Measurements from ENCODE around the gene COPZ1.

Gene COPZ1

DNA sequence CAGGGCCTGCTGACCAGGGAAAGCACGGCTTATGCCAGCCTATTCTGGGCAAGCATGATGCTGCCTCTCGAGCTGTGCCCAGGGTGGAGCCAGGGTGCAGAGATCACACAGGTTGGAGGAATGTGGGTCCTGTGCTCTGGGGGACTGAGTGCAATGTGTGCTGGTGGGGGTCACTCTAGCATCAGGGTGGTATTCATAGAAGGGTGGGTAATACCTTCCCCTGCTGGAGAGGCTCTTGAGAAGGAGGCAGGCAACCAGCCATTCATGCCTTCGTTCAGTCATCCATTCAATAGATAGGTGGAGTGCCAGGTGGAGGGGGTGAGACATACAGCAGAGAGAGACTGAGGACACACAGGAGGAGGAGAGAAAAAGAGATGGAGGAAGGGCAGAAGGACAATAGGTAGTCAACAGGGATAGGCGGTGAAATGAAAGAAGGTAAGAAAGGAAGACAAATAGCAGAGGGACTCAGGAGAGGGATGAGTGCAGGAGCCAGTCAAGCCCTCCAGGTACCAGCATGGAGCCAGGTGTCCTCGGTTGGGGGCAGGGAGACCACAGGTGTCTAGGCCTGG is 64.8 kb downstream of the COPZ1 start:
- no peak overlapping the region for H3K9ac ChIP-seq (ENCODE audit: low read length)
- no peak overlapping the region for H3K4ac ChIP-seq (ENCODE audit: low read depth in 1 of 2, low read length in 2 of 2)
- no peak overlapping the region for H2BK5ac ChIP-seq (ENCODE audit: low read depth, low read length, poor library complexity, severe bottlenecking)
- H2AK5ac ChIP-seq (ENCODE audit: low read length, severe bottlenecking) = no peak overlapping the region
- H3K4me3 ChIP-seq (ENCODE audit: insufficient read depth in 1 of 2, low read depth in 1 of 2, low read length in 2 of 2) = peak overlapping the region in 1 of 2 experiments; percentile 27
- no peak overlapping the region for H3K27ac ChIP-seq (ENCODE audit: low read length, poor library complexity, severe bottlenecking)
- H2BK120ac ChIP-seq (ENCODE audit: low read depth, low read length) = no peak overlapping the region
- H3K79me1 ChIP-seq (replicated peaks; ENCODE audit: low read length, poor library complexity, severe bottlenecking) = no peaks in the 10 kb centered on the region
- no peak overlapping the region for H4K91ac ChIP-seq (ENCODE audit: low read length)
- H4K8ac ChIP-seq (ENCODE audit: low read length) = peak overlapping the region; percentile 28
- H3K18ac ChIP-seq (ENCODE audit: low read depth in 1 of 2, low read length in 2 of 2) = no peak overlapping the region
- H3K9me3 ChIP-seq (ENCODE audit: control insufficient read depth, low read length) = no peaks in the 10 kb centered on the region
- H2BK15ac ChIP-seq (ENCODE audit: low read depth, poor library complexity, severe bottlenecking) = no peak overlapping the region
- no peak for DNase-seq
- peaks cover 30% of the 10 kb centered on the region for H3K4me1 ChIP-seq (ENCODE audit: control insufficient read depth, insufficient read depth, low read depth, low read length)
- no peak overlapping the region for H3K14ac ChIP-seq (ENCODE audit: low read length in 2 of 2)
- no peak overlapping the region for H2AFZ ChIP-seq (ENCODE audit: low read depth, low read length)
- peaks cover 0 to 30% of the 10 kb centered on the region in 2 experiments for H3K36me3 ChIP-seq (ENCODE audit: control insufficient read depth in 1 of 2, insufficient read depth in 2 of 2, low read depth in 1 of 2, low read length in 2 of 2)
- 74% methylated on average over 5 of the region's 5 CpGs for whole genome bisulfite sequencing
- H3K23ac ChIP-seq (ENCODE audit: low read length in 2 of 2) = no peak overlapping the region
- no peaks in the 10 kb centered on the region for H3K27me3 ChIP-seq (ENCODE audit: control insufficient read depth in 1 of 2, insufficient read depth in 1 of 2, low read length in 2 of 2)
- peak overlapping the region; percentile 24 for H3K4me2 ChIP-seq (ENCODE audit: low read length, poor library complexity, severe bottlenecking)
- H2BK12ac ChIP-seq (ENCODE audit: low read length in 2 of 2) = no peak overlapping the region

DNA sequence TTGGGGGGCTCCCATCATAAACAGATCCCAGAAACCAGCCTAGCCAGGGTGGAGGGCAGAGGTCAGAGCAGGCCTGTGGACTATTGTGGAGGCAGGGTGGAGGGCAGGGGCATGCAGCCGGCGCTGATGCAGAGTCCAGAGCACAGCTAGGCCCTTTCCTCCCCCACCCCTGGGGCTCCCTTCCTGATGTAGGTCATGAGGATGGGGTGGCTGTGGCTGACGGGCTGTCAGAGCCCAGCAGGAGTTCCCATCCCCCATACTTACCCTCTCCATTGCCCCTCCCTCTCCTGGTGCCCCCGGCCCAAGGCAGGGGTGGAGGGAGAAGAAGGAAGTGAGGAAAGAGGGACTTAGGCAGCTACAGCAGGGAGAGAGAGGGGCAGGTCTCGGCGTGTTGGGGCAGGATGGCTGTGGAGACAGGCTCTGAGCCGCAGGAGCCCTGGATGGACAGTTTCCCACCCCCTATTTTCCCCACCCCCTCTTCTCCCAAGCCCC is 65.3 kb downstream of the COPZ1 start:
- no peak overlapping the region for H3K18ac ChIP-seq (ENCODE audit: low read depth in 1 of 2, low read length in 2 of 2)
- 23% methylated on average over 3 of the region's 7 CpGs for WGBS
- peak overlapping the region; percentile 28 for H4K8ac ChIP-seq (ENCODE audit: low read length)

GRCh38 chr12:54390668-54391551 is 66.0 kb downstream of the COPZ1 start:
- Histone ChIP-seq H2BK5ac (ENCODE audit: low read depth, low read length, poor library complexity, severe bottlenecking) (no peak overlapping the region), H3K4me2 (ENCODE audit: low read length, poor library complexity, severe bottlenecking) (peak overlapping the region; percentile 85), H3K4me3 (ENCODE audit: insufficient read depth in 1 of 2, low read depth in 1 of 2, low read length in 2 of 2) (peak overlapping the region in 1 of 2 experiments; percentile 68), H3K14ac (ENCODE audit: low read length in 2 of 2) (no peak overlapping the region), H3K9me3 (ENCODE audit: control insufficient read depth, low read length) (no peaks in the 10 kb centered on the region), H3K27ac (ENCODE audit: low read length, poor library complexity, severe bottlenecking) (no peak overlapping the region), H2AFZ (ENCODE audit: low read depth, low read length) (no peak overlapping the region), H2BK12ac (ENCODE audit: low read length in 2 of 2) (no peak overlapping the region), H2BK120ac (ENCODE audit: low read depth, low read length) (no peak overlapping the region), H2AK5ac (ENCODE audit: low read length, severe bottlenecking) (no peak overlapping the region), H4K91ac (ENCODE audit: low read length) (no peak overlapping the region), H3K27me3 (ENCODE audit: control insufficient read depth in 1 of 2, insufficient read depth in 1 of 2, low read length in 2 of 2) (no peaks in the 10 kb centered on the region), H2BK15ac (ENCODE audit: low read depth, poor library complexity, severe bottlenecking) (peak overlapping the region; percentile 16), H3K4me1 (ENCODE audit: control insufficient read depth, insufficient read depth, low read depth, low read length) (peaks cover 20% of the 10 kb centered on the region), H3K9ac (ENCODE audit: low read length) (no peak overlapping the region), H3K18ac (ENCODE audit: low read depth in 1 of 2, low read length in 2 of 2) (peak overlapping the region in 1 of 2 experiments; percentile 54), H3K79me1 (replicated peaks; ENCODE audit: low read length, poor library complexity, severe bottlenecking) (no peaks in the 10 kb centered on the region), H3K23ac (ENCODE audit: low read length in 2 of 2) (no peak overlapping the region), H3K36me3 (ENCODE audit: control insufficient read depth in 1 of 2, insufficient read depth in 2 of 2, low read depth in 1 of 2, low read length in 2 of 2) (peaks cover 12 to 42% of the 10 kb centered on the region in 2 experiments), H3K4ac (ENCODE audit: low read depth in 1 of 2, low read length in 2 of 2) (no peak overlapping the region), H4K8ac (ENCODE audit: low read length) (peak overlapping the region; percentile 67)
- DNase-seq = no peak
- WGBS = 5% methylated on average over 29 of the region's 51 CpGs

More for the DNA sequence above, 65.3 kb downstream of the COPZ1 start:
- Histone ChIP-seq H3K4me2 (ENCODE audit: low read length, poor library complexity, severe bottlenecking) (peak overlapping the region; percentile 24), H3K79me1 (replicated peaks; ENCODE audit: low read length, poor library complexity, severe bottlenecking) (no peaks in the 10 kb centered on the region), H2AFZ (ENCODE audit: low read depth, low read length) (no peak overlapping the region), H3K27me3 (ENCODE audit: control insufficient read depth in 1 of 2, insufficient read depth in 1 of 2, low read length in 2 of 2) (no peaks in the 10 kb centered on the region), H2AK5ac (ENCODE audit: low read length, severe bottlenecking) (no peak overlapping the region), H3K23ac (ENCODE audit: low read length in 2 of 2) (no peak overlapping the region), H3K4me3 (ENCODE audit: insufficient read depth in 1 of 2, low read depth in 1 of 2, low read length in 2 of 2) (peak overlapping the region in 1 of 2 experiments; percentile 68), H3K14ac (ENCODE audit: low read length in 2 of 2) (no peak overlapping the region), H2BK12ac (ENCODE audit: low read length in 2 of 2) (no peak overlapping the region), H3K4me1 (ENCODE audit: control insufficient read depth, insufficient read depth, low read depth, low read length) (peaks cover 26% of the 10 kb centered on the region), H3K4ac (ENCODE audit: low read depth in 1 of 2, low read length in 2 of 2) (no peak overlapping the region), H3K36me3 (ENCODE audit: control insufficient read depth in 1 of 2, insufficient read depth in 2 of 2, low read depth in 1 of 2, low read length in 2 of 2) (peaks cover 5 to 36% of the 10 kb centered on the region in 2 experiments), H2BK120ac (ENCODE audit: low read depth, low read length) (no peak overlapping the region), H3K9ac (ENCODE audit: low read length) (no peak overlapping the region), H2BK5ac (ENCODE audit: low read depth, low read length, poor library complexity, severe bottlenecking) (no peak overlapping the region), H4K91ac (ENCODE audit: low read length) (no peak overlapping the region), H2BK15ac (ENCODE audit: low read depth, poor library complexity, severe bottlenecking) (no peak overlapping the region), H3K27ac (ENCODE audit: low read length, poor library complexity, severe bottlenecking) (no peak overlapping the region), H3K9me3 (ENCODE audit: control insufficient read depth, low read length) (no peaks in the 10 kb centered on the region)
- no peak for DNase-seq
